Progenitor cell of endocrine pancreas (in vitro differentiated cells): ENCODE results near the gene EMID1. TPM values are rescaled to one million over a fixed set of nuclear protein-coding genes. Genes with fewer than 3 reads are reported as not detected.

Experiments
- DNase-seq: peaks from one replicate; pipeline ENCODE4 v3.0.0; 2021; ENCODE audit warnings: low spot score; ENCODE audit not compliant: unreplicated experiment
- H3K27ac Mint-ChIP-seq: 2 replicates; pipeline ENCODE4 v1.8.0; 2021; ENCODE audit warnings: mild to moderate bottlenecking, moderate library complexity, mixed read lengths
- H3K27me3 Mint-ChIP-seq: 2 replicates; pipeline ENCODE4 v1.8.0; 2021; ENCODE audit warnings: mixed read lengths
- H3K36me3 Mint-ChIP-seq: 2 replicates; pipeline ENCODE4 v1.8.0; 2022; ENCODE audit warnings: mixed read lengths; ENCODE audit not compliant: insufficient read depth
- H3K4me1 Mint-ChIP-seq: 2 replicates; pipeline ENCODE4 v1.8.0; 2021; ENCODE audit warnings: low read depth, mixed read lengths
- H3K4me3 Mint-ChIP-seq: 2 replicates; pipeline ENCODE4 v1.8.0; 2021; ENCODE audit warnings: low read depth, mild to moderate bottlenecking, moderate library complexity, mixed read lengths
- H3K9me3 Mint-ChIP-seq: 2 replicates; pipeline ENCODE4 v1.8.0; 2021; ENCODE audit warnings: low read depth, mixed read lengths
- total RNA-seq: library from RNA; stranded (reverse); gene quantifications from 2 replicates; pipeline ENCODE4 v1.2.1, GENCODE V29; 2021
- TF ChIP-seq, protein P1 (sequence below): fragments of 200-600 bp; sonication (generic); IDR thresholded peaks from one replicate; pipeline ENCODE4 v1.5.0; 2021; ENCODE audit warnings: antibody characterized with exemption, mild to moderate bottlenecking; ENCODE audit not compliant: unreplicated experiment

The EMID1 gene
- total RNA-seq, 1 donor from 2014 or later: 18.9 TPM

DNA sequence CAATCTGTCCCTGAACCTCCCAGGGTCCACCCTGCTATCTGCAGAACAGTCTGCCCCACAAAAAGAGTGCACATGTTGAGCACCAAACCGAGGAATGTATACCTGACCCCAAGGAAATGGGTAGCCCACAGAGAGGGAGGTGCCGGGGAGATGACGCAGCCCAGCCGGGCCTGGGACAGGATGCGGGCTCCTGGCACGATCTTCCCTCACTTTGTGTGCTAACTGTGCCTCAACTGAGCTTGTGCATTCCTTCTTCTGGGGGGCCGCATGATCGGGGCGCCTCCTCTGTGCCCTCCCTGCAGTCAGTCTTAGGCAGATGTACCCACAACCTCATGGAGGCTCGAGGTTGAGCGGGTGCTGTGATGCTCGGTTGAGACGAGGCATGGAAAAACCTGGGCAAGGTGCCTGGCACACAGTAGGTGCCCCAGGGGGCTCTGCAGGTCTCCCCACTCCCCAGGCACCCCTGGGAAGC is 103.1 kb downstream of the EMID1 start:
- Mint-ChIP-seq H3K27me3 (peaks cover 16% of the 10 kb centered on the region), H3K27ac (no peak overlapping the region), H3K4me1 (peaks cover 3% of the 10 kb centered on the region), H3K4me3 (peak overlapping the region; percentile 35), H3K9me3 (no peaks in the 10 kb centered on the region), H3K36me3 (no peaks in the 10 kb centered on the region)
- no peak for DNase-seq
- TF ChIP-seq, protein P1, sequence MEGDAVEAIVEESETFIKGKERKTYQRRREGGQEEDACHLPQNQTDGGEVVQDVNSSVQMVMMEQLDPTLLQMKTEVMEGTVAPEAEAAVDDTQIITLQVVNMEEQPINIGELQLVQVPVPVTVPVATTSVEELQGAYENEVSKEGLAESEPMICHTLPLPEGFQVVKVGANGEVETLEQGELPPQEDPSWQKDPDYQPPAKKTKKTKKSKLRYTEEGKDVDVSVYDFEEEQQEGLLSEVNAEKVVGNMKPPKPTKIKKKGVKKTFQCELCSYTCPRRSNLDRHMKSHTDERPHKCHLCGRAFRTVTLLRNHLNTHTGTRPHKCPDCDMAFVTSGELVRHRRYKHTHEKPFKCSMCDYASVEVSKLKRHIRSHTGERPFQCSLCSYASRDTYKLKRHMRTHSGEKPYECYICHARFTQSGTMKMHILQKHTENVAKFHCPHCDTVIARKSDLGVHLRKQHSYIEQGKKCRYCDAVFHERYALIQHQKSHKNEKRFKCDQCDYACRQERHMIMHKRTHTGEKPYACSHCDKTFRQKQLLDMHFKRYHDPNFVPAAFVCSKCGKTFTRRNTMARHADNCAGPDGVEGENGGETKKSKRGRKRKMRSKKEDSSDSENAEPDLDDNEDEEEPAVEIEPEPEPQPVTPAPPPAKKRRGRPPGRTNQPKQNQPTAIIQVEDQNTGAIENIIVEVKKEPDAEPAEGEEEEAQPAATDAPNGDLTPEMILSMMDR: no peak

Other genes with a start within 250 kb of the EMID1 start
- not detected in 2 replicates for gene C22orf31, start 144.1 kb upstream of the EMID1 start, total RNA-seq
- 10.5 and 11.5 TPM in 2 replicates for gene KREMEN1, start 132.9 kb upstream of the EMID1 start, total RNA-seq
- 65.1 and 66.4 TPM in 2 replicates for gene RHBDD3, start 62.1 kb downstream of the EMID1 start, total RNA-seq
- 442 and 443 TPM in 2 replicates for gene EWSR1, start 62.4 kb downstream of the EMID1 start, total RNA-seq
- gene GAS2L1, start 100.8 kb downstream of the EMID1 start, total RNA-seq: 10.6 and 11.5 TPM in 2 replicates
- gene RASL10A, start 109.8 kb downstream of the EMID1 start, total RNA-seq: 0.31 and 1.2 TPM in 2 replicates
- gene AP1B1, start 182.7 kb downstream of the EMID1 start, total RNA-seq: 59.6 and 60.3 TPM in 2 replicates
- 0.22 TPM in 1 of 2 replicates, not detected in the other for gene RFPL1, start 232.7 kb downstream of the EMID1 start, total RNA-seq